ACC112 (cell line): ENCODE data around the gene LPGAT1.

Experiments used
- H2AFZ ChIP-seq: fragments of 200-600 bp; sonication (generic); one replicate; pipeline ENCODE4 v1.6.0; 2017; ENCODE audit warnings: antibody characterized with exemption, low read length; ENCODE audit not compliant: unreplicated experiment
- H3K27ac ChIP-seq: fragments of 200-600 bp; sonication (generic); 2 replicates; pipeline ENCODE4 v1.5.1; 2014; ENCODE audit warnings: low read depth, mild to moderate bottlenecking, antibody characterized with exemption, low read length, moderate library complexity
- H3K27me3 ChIP-seq: fragments of 200-600 bp; sonication (generic); 2 replicates; pipeline ENCODE4 v1.6.1; 2014; ENCODE audit warnings: mild to moderate bottlenecking, antibody characterized with exemption, low read length, moderate library complexity, mixed read lengths; ENCODE audit not compliant: insufficient read depth
- H3K36me3 ChIP-seq: fragments of 200-600 bp; sonication (generic); 2 replicates; pipeline ENCODE4 v1.6.1; 2016; ENCODE audit warnings: mild to moderate bottlenecking, antibody characterized with exemption, low read length, moderate library complexity, mixed read lengths; ENCODE audit not compliant: insufficient read depth
- H3K4me1 ChIP-seq: fragments of 200-600 bp; sonication (generic); one replicate; pipeline ENCODE4 v1.6.1; 2016; ENCODE audit warnings: low read length, mixed read lengths; ENCODE audit not compliant: insufficient read depth, unreplicated experiment, control insufficient read depth
- H3K4me3 ChIP-seq: fragments of 200-600 bp; sonication (generic); 2 replicates; pipeline ENCODE4 v1.5.1; 2014; ENCODE audit warnings: mild to moderate bottlenecking, low read depth, low read length
- H3K79me2 ChIP-seq: fragments of 200-600 bp; sonication (generic); one replicate; pipeline ENCODE4 v1.6.0; 2016; ENCODE audit warnings: low read length; ENCODE audit not compliant: control insufficient read depth, unreplicated experiment, insufficient read depth

Gene LPGAT1

DNA sequence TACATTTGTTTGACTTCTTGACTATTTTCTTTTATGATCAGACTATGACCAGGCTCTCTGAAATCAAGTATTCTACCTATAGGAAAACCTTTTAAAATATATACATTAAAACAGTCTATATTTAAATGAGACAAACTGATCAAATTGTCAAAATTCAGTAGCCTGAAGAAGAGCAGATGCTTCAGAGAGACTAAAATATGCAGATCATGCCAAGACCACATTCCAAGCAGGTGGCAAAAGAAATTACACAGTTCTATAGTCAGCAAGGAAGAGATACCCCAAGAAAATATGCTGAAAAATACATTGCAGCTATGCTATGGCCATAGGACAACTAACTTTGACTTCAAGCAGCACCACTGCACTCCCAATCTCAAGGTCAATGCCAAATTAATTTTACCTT lies 3.5 kb downstream of the LPGAT1 start:
- no peak overlapping the region for H3K27ac ChIP-seq
- no peak overlapping the region for H2AFZ ChIP-seq
- H3K4me1 ChIP-seq: peaks cover 17% of the 10 kb centered on the region
- H3K36me3 ChIP-seq: no peaks in the 10 kb centered on the region
- no peak overlapping the region for H3K4me3 ChIP-seq
- H3K79me2 ChIP-seq: peaks cover 5% of the 10 kb centered on the region
- no peaks in the 10 kb centered on the region for H3K27me3 ChIP-seq

DNA sequence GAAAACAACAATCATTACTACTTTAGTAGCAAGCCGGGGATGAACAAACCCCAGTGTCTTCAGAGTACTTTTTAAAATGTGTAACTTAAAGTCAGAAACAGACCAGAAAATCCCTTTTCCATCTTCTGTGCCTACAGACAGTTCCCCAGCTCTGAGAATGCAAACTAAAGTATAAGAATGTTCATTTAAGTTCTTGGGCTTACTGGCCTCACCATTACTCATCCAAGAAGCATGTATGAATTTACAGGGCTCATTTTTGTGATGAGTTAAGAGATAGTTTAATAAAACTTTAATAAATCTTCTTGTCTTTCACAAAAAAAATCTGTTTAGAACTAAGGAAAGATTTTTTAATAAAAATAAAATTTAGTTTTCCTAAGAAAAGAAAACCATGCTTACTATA lies 4.6 kb downstream of the LPGAT1 start:
- H3K79me2 ChIP-seq: peaks cover 5% of the 10 kb centered on the region
- H3K4me3 ChIP-seq: no peak overlapping the region
- no peaks in the 10 kb centered on the region for H3K27me3 ChIP-seq
- H3K4me1 ChIP-seq: peaks cover 17% of the 10 kb centered on the region
- no peak overlapping the region for H3K27ac ChIP-seq
- no peaks in the 10 kb centered on the region for H3K36me3 ChIP-seq
- H2AFZ ChIP-seq: no peak overlapping the region

DNA sequence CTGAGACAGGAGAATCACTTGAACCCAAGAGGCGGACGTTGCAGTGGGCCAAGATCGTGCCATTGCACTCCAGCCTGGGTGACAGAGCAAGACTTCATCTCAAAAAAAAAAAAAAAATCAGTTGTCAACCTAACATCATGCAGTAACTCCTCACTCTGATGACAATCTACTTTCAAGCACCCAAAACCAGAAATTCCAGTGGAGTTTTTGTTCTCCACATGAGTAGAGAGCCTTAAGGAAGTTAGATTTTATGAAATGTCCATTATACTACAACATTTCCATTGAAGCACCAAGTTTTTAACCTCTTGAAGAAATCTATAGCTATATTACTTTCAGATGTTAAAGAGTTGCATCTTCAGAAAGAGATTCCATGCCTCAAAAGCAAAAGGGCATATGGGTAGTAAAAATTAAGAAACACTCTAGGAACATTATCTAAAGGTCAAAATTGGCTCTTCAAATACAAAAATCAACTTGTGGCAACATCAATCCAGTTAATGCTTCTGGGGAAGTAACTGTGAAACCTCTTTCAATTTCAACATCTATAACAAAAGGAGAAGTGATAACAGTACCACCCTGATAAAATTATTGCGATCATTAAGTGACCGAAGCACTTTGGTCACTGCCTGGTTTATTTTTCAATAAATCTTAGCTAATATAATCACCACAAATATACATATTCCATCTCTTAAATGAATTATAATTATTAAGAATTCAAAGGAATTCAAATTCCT lies 7.7 kb downstream of the LPGAT1 start:
- H3K27me3 ChIP-seq: no peaks in the 10 kb centered on the region
- H3K79me2 ChIP-seq: no peaks in the 10 kb centered on the region
- H3K4me1 ChIP-seq: peaks cover 6% of the 10 kb centered on the region
- H3K4me3 ChIP-seq: no peak overlapping the region
- H2AFZ ChIP-seq: no peak overlapping the region
- no peak overlapping the region for H3K27ac ChIP-seq
- H3K36me3 ChIP-seq: no peaks in the 10 kb centered on the region

DNA sequence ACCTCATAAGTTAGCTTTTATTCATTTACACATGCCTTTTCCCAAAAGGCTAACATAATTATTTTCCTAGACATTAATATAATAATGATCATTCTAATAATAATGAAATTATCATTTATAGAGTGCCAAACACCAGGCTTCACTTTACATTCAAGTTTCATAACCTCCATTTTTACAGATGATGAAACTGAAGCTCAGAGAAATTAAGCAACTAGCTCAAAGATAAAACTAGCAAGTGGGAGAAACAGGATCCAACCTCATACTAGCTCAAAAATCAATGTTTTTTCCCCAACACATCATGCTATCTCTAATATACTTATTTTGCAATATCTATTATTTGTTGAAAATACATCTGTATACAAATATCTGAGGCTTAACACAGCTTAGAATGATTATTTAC lies 14.0 kb downstream of the LPGAT1 start:
- H3K27me3 ChIP-seq: no peaks in the 10 kb centered on the region
- H2AFZ ChIP-seq: no peak overlapping the region
- no peak overlapping the region for H3K27ac ChIP-seq
- H3K4me3 ChIP-seq: no peak overlapping the region
- H3K79me2 ChIP-seq: no peaks in the 10 kb centered on the region
- H3K36me3 ChIP-seq: no peaks in the 10 kb centered on the region
- no peaks in the 10 kb centered on the region for H3K4me1 ChIP-seq

DNA sequence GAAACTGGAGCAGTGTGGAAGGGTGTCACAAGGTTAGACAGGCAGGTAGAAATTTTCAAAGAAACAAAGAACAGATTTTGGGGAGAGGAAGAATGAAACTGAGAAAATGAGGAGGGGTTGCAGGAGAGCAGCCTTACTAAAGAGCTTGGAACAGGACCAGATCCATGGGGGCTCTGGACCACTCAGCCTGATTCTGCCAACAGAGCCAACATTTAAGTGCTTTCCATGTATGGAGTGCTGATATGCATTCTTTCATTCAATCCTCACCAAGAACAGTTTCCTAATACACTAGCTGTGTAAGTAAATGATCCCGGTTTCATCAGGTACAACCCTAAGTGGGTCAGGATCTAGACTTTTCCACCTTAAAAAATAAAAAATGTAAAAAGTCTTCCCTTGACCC lies 16.2 kb downstream of the LPGAT1 start:
- no peaks in the 10 kb centered on the region for H3K27me3 ChIP-seq
- no peak overlapping the region for H3K27ac ChIP-seq
- H3K36me3 ChIP-seq: 0 out of 2 replicates have a peak, but pooled peaks cover 8% of the 10 kb centered on the region
- no peak overlapping the region for H3K4me3 ChIP-seq
- H3K4me1 ChIP-seq: no peaks in the 10 kb centered on the region
- no peak overlapping the region for H2AFZ ChIP-seq
- H3K79me2 ChIP-seq: no peaks in the 10 kb centered on the region

DNA sequence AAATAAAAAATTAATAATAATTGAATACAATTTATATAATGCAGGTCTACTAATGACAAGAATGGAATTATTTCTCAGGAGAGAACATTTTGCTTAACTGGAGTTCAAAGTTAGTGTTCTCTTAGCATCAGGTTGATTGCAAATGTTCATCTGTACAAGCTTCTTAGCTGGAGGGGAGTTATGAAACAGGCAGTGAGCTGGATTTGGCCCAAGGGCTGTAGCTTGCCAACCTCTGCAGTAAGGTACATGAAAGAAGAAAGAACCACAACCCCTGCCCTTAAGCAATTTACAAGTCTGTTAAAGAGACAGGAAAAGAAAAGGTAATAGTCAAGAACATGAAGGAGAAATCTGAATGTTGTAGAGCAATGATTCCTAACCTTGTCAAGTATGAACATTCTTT lies 17.0 kb downstream of the LPGAT1 start:
- Histone ChIP-seq H3K36me3 (0 out of 2 replicates have a peak, but pooled peaks cover 10% of the 10 kb centered on the region), H3K4me3 (no peak overlapping the region), H3K27ac (no peak overlapping the region), H3K4me1 (no peaks in the 10 kb centered on the region), H3K27me3 (no peaks in the 10 kb centered on the region), H2AFZ (no peak overlapping the region), H3K79me2 (no peaks in the 10 kb centered on the region)

DNA sequence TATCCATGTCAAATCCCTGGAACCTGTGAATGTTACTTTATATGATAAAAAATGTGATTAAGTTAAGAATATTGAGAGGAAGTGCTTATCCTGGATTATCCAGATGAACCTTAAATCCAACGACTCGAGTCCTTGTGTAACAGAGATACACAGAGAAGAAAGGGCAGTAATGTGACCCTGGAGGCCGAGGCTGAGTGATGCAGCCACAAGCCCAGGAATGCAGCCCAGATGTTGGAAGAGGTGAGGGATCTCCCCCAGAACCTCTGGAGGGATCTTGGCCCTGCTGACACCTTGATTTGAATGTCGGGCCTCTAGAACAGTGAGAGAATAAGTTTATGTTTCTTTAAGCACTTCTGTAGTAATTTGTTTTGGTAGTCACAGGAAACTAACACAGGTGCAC lies 18.0 kb downstream of the LPGAT1 start:
- H2AFZ ChIP-seq: no peak overlapping the region
- 0 out of 2 replicates have a peak, but pooled peaks cover 10% of the 10 kb centered on the region for H3K36me3 ChIP-seq
- H3K4me3 ChIP-seq: no peak overlapping the region
- no peaks in the 10 kb centered on the region for H3K79me2 ChIP-seq
- no peaks in the 10 kb centered on the region for H3K4me1 ChIP-seq
- H3K27me3 ChIP-seq: no peaks in the 10 kb centered on the region
- H3K27ac ChIP-seq: no peak overlapping the region

DNA sequence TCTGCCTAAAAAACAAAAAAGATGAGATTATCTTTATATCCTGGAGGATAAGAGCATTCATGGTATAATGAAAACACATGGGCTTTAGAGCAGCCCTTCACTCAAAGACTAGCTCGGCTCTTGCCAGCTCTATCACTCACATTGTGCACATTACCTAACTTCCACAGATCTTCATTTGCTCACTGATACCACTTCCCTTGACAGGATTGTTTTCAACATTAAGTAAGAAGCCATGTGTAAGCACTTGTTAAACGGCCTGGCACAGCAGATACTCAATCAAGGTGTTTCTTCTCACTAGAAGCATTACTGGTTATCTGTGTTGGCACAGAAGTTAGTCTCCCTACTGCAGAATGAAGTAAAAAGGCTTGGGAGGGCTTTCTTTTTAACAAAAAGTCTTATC lies 18.7 kb downstream of the LPGAT1 start:
- Histone ChIP-seq H3K27me3 (no peaks in the 10 kb centered on the region), H3K79me2 (no peaks in the 10 kb centered on the region), H3K4me3 (no peak overlapping the region), H3K27ac (no peak overlapping the region), H3K36me3 (0 out of 2 replicates have a peak, but pooled peaks cover 10% of the 10 kb centered on the region), H2AFZ (no peak overlapping the region), H3K4me1 (no peaks in the 10 kb centered on the region)

DNA sequence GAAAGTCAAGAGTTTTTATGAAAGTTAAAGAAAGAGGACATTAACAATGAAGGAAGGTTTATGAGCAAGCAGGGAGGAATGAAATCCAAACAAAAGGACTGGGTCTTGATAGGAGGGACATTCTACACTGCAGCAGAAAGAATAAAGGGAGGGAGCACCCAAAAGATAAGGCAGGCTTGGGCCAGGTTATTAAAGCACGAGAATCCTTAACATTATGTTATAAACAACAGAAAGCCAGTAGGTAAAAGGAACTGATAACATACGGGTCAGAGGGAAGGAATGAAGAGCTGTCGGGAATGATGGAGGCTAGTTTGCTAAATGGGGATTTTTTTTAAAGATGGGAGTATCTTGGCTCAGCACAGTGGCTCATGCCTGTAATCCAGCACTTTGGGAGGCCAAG lies 19.4 kb downstream of the LPGAT1 start:
- Histone ChIP-seq H3K4me3 (no peak overlapping the region), H3K4me1 (no peaks in the 10 kb centered on the region), H3K36me3 (0 out of 2 replicates have a peak, but pooled peaks cover 16% of the 10 kb centered on the region), H3K27me3 (no peaks in the 10 kb centered on the region), H3K27ac (no peak overlapping the region), H2AFZ (no peak overlapping the region), H3K79me2 (no peaks in the 10 kb centered on the region)

DNA sequence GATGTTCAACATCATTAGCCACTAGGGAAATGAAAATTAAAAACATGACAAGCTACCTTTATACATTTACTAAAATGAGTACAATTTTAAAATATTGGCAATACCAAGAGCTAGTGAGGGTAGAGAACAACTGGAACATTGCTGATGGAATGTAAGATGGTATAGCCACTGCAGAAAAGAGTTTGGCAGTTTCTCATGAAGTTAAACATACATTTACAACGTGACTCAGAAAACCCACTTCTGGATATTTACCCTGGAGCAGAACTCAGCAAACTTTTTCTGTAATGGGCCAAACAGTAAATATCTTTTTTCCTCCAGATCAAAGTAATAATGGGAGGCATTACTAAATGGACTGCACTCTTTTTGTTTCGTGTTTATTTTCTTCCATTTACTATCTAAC lies 22.1 kb downstream of the LPGAT1 start:
- Histone ChIP-seq H3K79me2 (peaks cover 3% of the 10 kb centered on the region), H3K4me1 (no peaks in the 10 kb centered on the region), H2AFZ (no peak overlapping the region), H3K27me3 (no peaks in the 10 kb centered on the region), H3K36me3 (peaks cover 31% of the 10 kb centered on the region), H3K4me3 (no peak overlapping the region), H3K27ac (no peak overlapping the region)

DNA sequence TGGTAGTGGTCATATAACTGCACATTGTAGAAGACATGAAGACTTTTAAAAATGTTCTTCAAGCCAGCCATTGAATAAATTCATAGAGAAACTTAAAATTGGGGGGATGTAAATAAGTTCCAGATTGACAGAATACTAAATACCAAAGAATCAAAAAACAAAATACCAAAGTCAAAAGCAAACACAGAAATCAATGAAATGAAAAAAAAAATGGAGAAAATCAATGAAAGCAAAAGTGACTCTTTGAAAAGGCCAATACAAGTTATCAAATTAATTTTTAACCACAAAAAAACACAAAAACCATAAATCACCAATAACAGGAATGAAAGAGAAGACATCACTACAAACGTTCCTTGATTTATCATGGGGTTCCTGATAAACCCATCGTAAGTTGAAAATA lies 25.6 kb downstream of the LPGAT1 start:
- no peaks in the 10 kb centered on the region for H3K4me1 ChIP-seq
- no peak overlapping the region for H3K27ac ChIP-seq
- no peak overlapping the region for H2AFZ ChIP-seq
- H3K27me3 ChIP-seq: no peaks in the 10 kb centered on the region
- H3K4me3 ChIP-seq: no peak overlapping the region
- H3K79me2 ChIP-seq: peaks cover 3% of the 10 kb centered on the region
- peaks cover 33% of the 10 kb centered on the region for H3K36me3 ChIP-seq
